Measurements from ENCODE around the gene LAMA2.

LAMA2 gene

GRCh38 chr6:129385117-129385516, 502.2 kb downstream of the LAMA2 start:
- no peak for DNase-seq

- no peak for DNase-seq
Observed at GRCh38 chr6:129390900-129391299, 508.0 kb downstream of the LAMA2 start.

GRCh38 chr6:129393654-129394053, 510.7 kb downstream of the LAMA2 start:
- DNase-seq: no peak

GRCh38 chr6:129398764-129399163, 515.8 kb downstream of the LAMA2 start:
- DNase-seq: no peak

GRCh38 chr6:129402244-129402643, 519.3 kb downstream of the LAMA2 start:
- DNase-seq: no peak

- no peak for DNase-seq
Observed at GRCh38 chr6:129411092-129411491, 528.2 kb downstream of the LAMA2 start.

- no peak for DNase-seq
Observed at GRCh38 chr6:129416337-129416990, 533.5 kb downstream of the LAMA2 start.

- DNase-seq: no peak
Observed at GRCh38 chr6:129417416-129418086, 534.6 kb downstream of the LAMA2 start.

- no peak for DNase-seq
Observed at GRCh38 chr6:129419324-129419723, 536.4 kb downstream of the LAMA2 start.

- no peak for DNase-seq
Observed at GRCh38 chr6:129426343-129426742, 543.4 kb downstream of the LAMA2 start.

GRCh38 chr6:129429956-129430355, 547.0 kb downstream of the LAMA2 start:
- DNase-seq: no peak

- peak; percentile 8 for DNase-seq
Observed at GRCh38 chr6:129432738-129433137, 549.8 kb downstream of the LAMA2 start.

GRCh38 chr6:129434091-129434490, 551.2 kb downstream of the LAMA2 start:
- DNase-seq: no peak

- peak; percentile 8 for DNase-seq
Observed at GRCh38 chr6:129440691-129441090, 557.8 kb downstream of the LAMA2 start.

- DNase-seq: no peak
Observed at GRCh38 chr6:129444683-129445082, 561.7 kb downstream of the LAMA2 start.

- no peak for DNase-seq
Observed at GRCh38 chr6:129446272-129447197, 563.6 kb downstream of the LAMA2 start.

- no peak for DNase-seq
Observed at GRCh38 chr6:129447198-129447565, 564.2 kb downstream of the LAMA2 start.

GRCh38 chr6:129448965-129449364, 566.0 kb downstream of the LAMA2 start:
- DNase-seq: no peak

GRCh38 chr6:129451187-129451586, 568.2 kb downstream of the LAMA2 start:
- DNase-seq: no peak

- no peak for DNase-seq
Observed at GRCh38 chr6:129453073-129453472, 570.1 kb downstream of the LAMA2 start.

- DNase-seq: no peak
Observed at GRCh38 chr6:129454488-129454887, 571.5 kb downstream of the LAMA2 start.

- DNase-seq: no peak
Observed at GRCh38 chr6:129455126-129455769, 572.3 kb downstream of the LAMA2 start.

GRCh38 chr6:129460221-129460620, 577.3 kb downstream of the LAMA2 start:
- no peak for DNase-seq

Measured in NCI-H146 (cell line).